ENCODE results near the gene TICAM1. TPM values are rescaled to one million over a fixed set of nuclear protein-coding genes. Genes with fewer than 3 reads are reported as not detected.
"Not testable (repeated sequence)": the region's sequence is repeated elsewhere in the genome, so short reads cannot be mapped to it uniquely, and the experiment has no call there.

The TICAM1 gene
- total and polyA plus RNA-seq, 5 experiments from 2014 or later = 2.4 to 8.5 (median 7.2) TPM

- no peaks in the 10 kb centered on the region for H3K9me3 Mint-ChIP-seq
- no peak overlapping the region for H3K4me3 Mint-ChIP-seq
- POLR2A ChIA-PET = no interaction called here
- DNase-seq = no peak
- H3K36me3 Mint-ChIP-seq = peaks cover 0 to 22% (median 3%) of the 10 kb centered on the region in 3 donors
- H3K4me1 Mint-ChIP-seq = peaks cover 0 to 4% (median 2%) of the 10 kb centered on the region in 4 donors
- H3K27me3 Mint-ChIP-seq = no peaks in the 10 kb centered on the region
- no peak for ATAC-seq
- H3K27ac Mint-ChIP-seq = no peak overlapping the region
Measured at GRCh38 chr19:4861147-4861546, 29.6 kb upstream of the TICAM1 start.

GRCh38 chr19:4859697-4860096 lies 28.2 kb upstream of the TICAM1 start:
- POLR2A ChIA-PET = no interaction called here
- H3K4me1 Mint-ChIP-seq = peaks cover 0 to 3% (median 1%) of the 10 kb centered on the region in 4 donors
- DNase-seq = no peak
- peaks cover 0 to 29% (median 3%) of the 10 kb centered on the region in 3 donors for H3K36me3 Mint-ChIP-seq
- H3K27ac Mint-ChIP-seq = no peak overlapping the region
- H3K4me3 Mint-ChIP-seq = no peak overlapping the region
- no peak for ATAC-seq
- no peaks in the 10 kb centered on the region for H3K27me3 Mint-ChIP-seq
- no peaks in the 10 kb centered on the region for H3K9me3 Mint-ChIP-seq

- not testable (repeated sequence) for H3K27me3 Mint-ChIP-seq, ATAC-seq, H3K9me3 Mint-ChIP-seq, H3K4me1 Mint-ChIP-seq, H3K4me3 Mint-ChIP-seq, H3K27ac Mint-ChIP-seq, DNase-seq
- POLR2A ChIA-PET = interaction anchor here (0.8 kb wide), 1 partner anchor 19 kb away, joined by 3 read pairs; no protein-coding TSS in a partner anchor
- peaks cover 0 to 37% (median 6%) of the 10 kb centered on the region in 3 donors for H3K36me3 Mint-ChIP-seq
Measured at GRCh38 chr19:4856468-4856867, 25.0 kb upstream of the TICAM1 start.

- not testable (repeated sequence) for DNase-seq, H3K9me3 Mint-ChIP-seq, H3K4me1 Mint-ChIP-seq, H3K4me3 Mint-ChIP-seq, H3K27ac Mint-ChIP-seq, H3K27me3 Mint-ChIP-seq, ATAC-seq
- POLR2A ChIA-PET = interaction anchor here (0.7 kb wide), 1 partner anchor 161 kb away, joined by 4 read pairs; no protein-coding TSS in a partner anchor
- H3K36me3 Mint-ChIP-seq = peaks cover 0 to 29% (median 6%) of the 10 kb centered on the region in 3 donors
Measured at GRCh38 chr19:4853506-4853905, 22.0 kb upstream of the TICAM1 start.

- peaks cover 0 to 26% (median 9%) of the 10 kb centered on the region in 3 donors for H3K36me3 Mint-ChIP-seq
- POLR2A ChIA-PET = interaction anchor here (0.6 to 1.4 kb wide), 4 partner anchors 15 to 61 kb away, joined by 3 to 6 read pairs (median 4); partner anchors contain the start of gene PLIN3
- H3K27ac Mint-ChIP-seq = no peak overlapping the region
- H3K27me3 Mint-ChIP-seq = no peaks in the 10 kb centered on the region
- peaks cover 0 to 4% (median 1%) of the 10 kb centered on the region in 4 donors for H3K4me1 Mint-ChIP-seq
- H3K4me3 Mint-ChIP-seq = no peak overlapping the region
- DNase-seq (no peak), ATAC-seq (no peak)
- no peaks in the 10 kb centered on the region for H3K9me3 Mint-ChIP-seq
Measured at GRCh38 chr19:4852484-4852883, 21.0 kb upstream of the TICAM1 start.

- Mint-ChIP-seq H3K4me1 (peaks cover 0 to 4% (median 1%) of the 10 kb centered on the region in 4 donors), H3K9me3 (no peaks in the 10 kb centered on the region), H3K27ac (peak overlapping the region in 2 of 10 donors; percentile 41 to 69), H3K27me3 (no peaks in the 10 kb centered on the region), H3K4me3 (no peak overlapping the region), H3K36me3 (peaks cover 0 to 24% (median 6%) of the 10 kb centered on the region in 3 donors)
- DNase-seq (peak; percentile 53 to 89 (median 74)), ATAC-seq (peak; percentile 87 to 98)
- POLR2A ChIA-PET = interaction anchor here (0.5 to 1.4 kb wide), 7 partner anchors 16 to 62 kb away, joined by 3 to 6 read pairs (median 3); partner anchors contain the start of gene PLIN3
Measured at GRCh38 chr19:4851551-4852290, 20.2 kb upstream of the TICAM1 start.

GRCh38 chr19:4849019-4849418 lies 17.5 kb upstream of the TICAM1 start:
- Mint-ChIP-seq H3K27ac (no peak overlapping the region), H3K36me3 (peaks cover 0 to 28% (median 6%) of the 10 kb centered on the region in 3 donors), H3K4me1 (peaks cover 0 to 4% (median 1%) of the 10 kb centered on the region in 4 donors), H3K9me3 (no peaks in the 10 kb centered on the region), H3K27me3 (no peaks in the 10 kb centered on the region), H3K4me3 (no peak overlapping the region)
- POLR2A ChIA-PET = interaction anchor here (0.6 kb wide), 1 partner anchor 298 kb away, joined by 4 read pairs; no protein-coding TSS in a partner anchor
- no peak for DNase-seq
- ATAC-seq = no peak

- peaks cover 0 to 4% (median 1%) of the 10 kb centered on the region in 4 donors for H3K4me1 Mint-ChIP-seq
- ATAC-seq = no peak
- POLR2A ChIA-PET = interaction anchor here (0.6 to 0.7 kb wide), 2 partner anchors 161 to 781 kb away, joined by 3 read pairs; no protein-coding TSS in a partner anchor
- no peaks in the 10 kb centered on the region for H3K27me3 Mint-ChIP-seq
- H3K27ac Mint-ChIP-seq = peak overlapping the region in 1 of 10 donors; percentile 22
- peaks cover 0 to 37% (median 5%) of the 10 kb centered on the region in 3 donors for H3K36me3 Mint-ChIP-seq
- no peak overlapping the region for H3K4me3 Mint-ChIP-seq
- H3K9me3 Mint-ChIP-seq = no peaks in the 10 kb centered on the region
- no peak for DNase-seq
Measured at GRCh38 chr19:4847190-4847973, 15.9 kb upstream of the TICAM1 start.

- ATAC-seq, H3K4me3 Mint-ChIP-seq, DNase-seq, H3K9me3 Mint-ChIP-seq, H3K4me1 Mint-ChIP-seq, H3K27ac Mint-ChIP-seq, H3K27me3 Mint-ChIP-seq: not testable (repeated sequence)
- H3K36me3 Mint-ChIP-seq = peaks cover 0 to 46% (median 9%) of the 10 kb centered on the region in 3 donors
- POLR2A ChIA-PET = interaction anchor here (0.8 kb wide), 1 partner anchor 71 kb away, joined by 8 read pairs; no protein-coding TSS in a partner anchor
Measured at GRCh38 chr19:4845975-4846374, 14.5 kb upstream of the TICAM1 start.

- POLR2A ChIA-PET = no interaction called here
- no peak overlapping the region for H3K4me3 Mint-ChIP-seq
- H3K9me3 Mint-ChIP-seq = no peaks in the 10 kb centered on the region
- DNase-seq (no peak), ATAC-seq (no peak)
- peaks cover 0 to 52% (median 11%) of the 10 kb centered on the region in 3 donors for H3K36me3 Mint-ChIP-seq
- H3K4me1 Mint-ChIP-seq = peaks cover 0 to 10% (median 0%) of the 10 kb centered on the region in 4 donors
- no peaks in the 10 kb centered on the region for H3K27me3 Mint-ChIP-seq
- no peak overlapping the region for H3K27ac Mint-ChIP-seq
Measured at GRCh38 chr19:4844348-4845179, 13.1 kb upstream of the TICAM1 start.

- Mint-ChIP-seq H3K4me1 (peaks cover 0 to 10% (median 0%) of the 10 kb centered on the region in 4 donors), H3K27ac (no peak overlapping the region), H3K36me3 (peaks cover 0 to 60% (median 11%) of the 10 kb centered on the region in 3 donors), H3K9me3 (no peaks in the 10 kb centered on the region), H3K4me3 (no peak overlapping the region), H3K27me3 (no peaks in the 10 kb centered on the region)
- POLR2A ChIA-PET = no interaction called here
- ATAC-seq (no peak), DNase-seq (no peak)
Measured at GRCh38 chr19:4843647-4843965, 12.1 kb upstream of the TICAM1 start.

- Mint-ChIP-seq H3K27me3 (no peaks in the 10 kb centered on the region), H3K27ac (peak overlapping the region in 1 of 10 donors; percentile 51), H3K4me3 (no peak overlapping the region), H3K36me3 (peaks cover 0 to 43% (median 8%) of the 10 kb centered on the region in 3 donors), H3K4me1 (peaks cover 0 to 15% (median under 1%) of the 10 kb centered on the region in 4 donors), H3K9me3 (no peaks in the 10 kb centered on the region)
- ATAC-seq (no peak), DNase-seq (no peak)
- POLR2A ChIA-PET = no interaction called here
Measured at GRCh38 chr19:4839192-4839591, 7.7 kb upstream of the TICAM1 start.

Data from naive thymus-derived CD8-positive, alpha-beta T cell (primary cell).